Calu3 (cell line): ENCODE measurements around the gene CYB5R3. TPM values are rescaled to one million over a fixed set of nuclear protein-coding genes. Genes with fewer than 3 reads are reported as not detected.

Experiments
- BruUV-seq: library from RNA; stranded (reverse); fragments of 400-500 nt; replicated peaks from 2 replicates; lab custom pipeline; 2021; lab: Mats Ljungman, UMichigan
- CTCF ChIA-PET: fragments of 300-600 bp; sonication (Branson Sonifier 250); formaldehyde crosslinking; loops from one replicate; lab custom pipeline; 2022; ENCODE audit warnings: antibody characterized with exemption; lab: Charles Lee
- DNase-seq: peaks from one replicate; pipeline ENCODE4 v3.0.0; 2022
- H3K27ac Mint-ChIP-seq: one replicate; pipeline ENCODE4 v1.8.0; 2022; ENCODE audit warnings: mixed read lengths; ENCODE audit not compliant: unreplicated experiment
- H3K27me3 Mint-ChIP-seq: one replicate; pipeline ENCODE4 v1.8.0; 2022; ENCODE audit warnings: mixed read lengths; ENCODE audit not compliant: unreplicated experiment
- H3K36me3 Mint-ChIP-seq: one replicate; pipeline ENCODE4 v1.8.0; 2022; ENCODE audit warnings: mild to moderate bottlenecking, moderate library complexity, mixed read lengths; ENCODE audit not compliant: insufficient read depth, unreplicated experiment
- H3K4me1 Mint-ChIP-seq: one replicate; pipeline ENCODE4 v1.8.0; 2022; ENCODE audit warnings: mild to moderate bottlenecking, low read depth, mixed read lengths; ENCODE audit not compliant: unreplicated experiment
- H3K4me3 Mint-ChIP-seq: one replicate; pipeline ENCODE4 v1.8.0; 2022; ENCODE audit warnings: mild to moderate bottlenecking, low read depth, moderate library complexity, mixed read lengths; ENCODE audit not compliant: unreplicated experiment
- H3K9me3 Mint-ChIP-seq: one replicate; pipeline ENCODE4 v1.8.0; 2022; ENCODE audit warnings: low read depth, mixed read lengths; ENCODE audit not compliant: unreplicated experiment
- CTCF ChIP-seq: fragments of 200-600 bp; IDR thresholded peaks from one replicate; pipeline ENCODE4 v1.8.0; 2022; ENCODE audit warnings: antibody characterized with exemption; ENCODE audit not compliant: unreplicated experiment
- intact Hi-C: fragments of 100-400 bp; cut with micrococcal nuclease; formaldehyde crosslinking; loops from one replicate; pipeline ENCODE4 v1.10.0; 2022; ENCODE audit not compliant: unreplicated experiment
- total RNA-seq: library from RNA; stranded (reverse); gene quantifications from 2 replicates; pipeline ENCODE4 v1.2.3, GENCODE V29; 2022

CYB5R3 gene
- total RNA-seq, 1 experiment from 2014 or later, result 101 TPM

- CTCF ChIA-PET, result interaction anchor here (1.0 to 2.0 kb wide), 4 partner anchors 13 to 246 kb away, joined by 3 to 14 read pairs (median 3); no protein-coding TSS in a partner anchor
- BruUV-seq, result no TSS peak
- Mint-ChIP-seq H3K4me1 (peaks cover 15% of the 10 kb centered on the region), H3K4me3 (no peak overlapping the region), H3K27ac (no peak overlapping the region), H3K9me3 (no peaks in the 10 kb centered on the region), H3K36me3 (peaks cover 59% of the 10 kb centered on the region), H3K27me3 (no peaks in the 10 kb centered on the region)
- intact Hi-C loops, result no loop called here
- no peak for DNase-seq
- no peak for TF ChIP-seq CTCF
These were observed 27.0 kb downstream of the CYB5R3 start for GRCh38 chr22:42622061-42622710.

DNA sequence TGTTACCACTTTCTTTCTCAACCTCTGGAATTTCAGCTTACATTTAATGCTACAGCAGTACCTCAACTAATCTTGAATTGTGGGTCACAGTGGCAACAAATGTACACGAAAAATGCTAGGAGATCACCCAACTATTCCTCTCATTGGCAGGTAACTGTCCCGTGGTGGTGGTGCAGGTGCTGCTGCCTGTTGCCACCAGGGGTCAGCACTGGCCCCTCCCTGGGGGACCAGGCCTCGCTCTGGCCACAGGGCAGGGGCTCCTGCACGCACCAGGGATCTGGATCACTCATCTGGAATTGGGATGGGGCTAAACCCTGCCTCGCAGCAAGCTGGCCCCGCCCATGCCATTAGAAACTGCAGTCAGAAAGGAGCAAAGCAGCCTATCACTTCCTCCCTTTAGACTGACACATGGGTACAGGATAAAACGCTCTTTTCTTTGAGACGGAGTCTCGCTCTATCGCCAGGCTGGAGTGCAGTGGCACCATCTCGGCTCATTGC, 27.6 kb downstream of the CYB5R3 start:
- TF ChIP-seq CTCF, result peak; percentile 87
- no peaks in the 10 kb centered on the region for H3K27me3 Mint-ChIP-seq
- H3K4me1 Mint-ChIP-seq, result peaks cover 15% of the 10 kb centered on the region
- no peaks in the 10 kb centered on the region for H3K9me3 Mint-ChIP-seq
- DNase-seq, result peak; percentile 87
- CTCF ChIA-PET, result interaction anchor here (0.7 to 2.0 kb wide), 4 partner anchors 14 to 246 kb away, joined by 3 to 14 read pairs (median 3); no protein-coding TSS in a partner anchor
- intact Hi-C loops, result no loop called here
- no peak overlapping the region for H3K27ac Mint-ChIP-seq
- peaks cover 55% of the 10 kb centered on the region for H3K36me3 Mint-ChIP-seq
- no TSS peak for BruUV-seq
- no peak overlapping the region for H3K4me3 Mint-ChIP-seq

GRCh38 chr22:42620084-42620483, 29.1 kb downstream of the CYB5R3 start:
- Mint-ChIP-seq H3K4me3 (no peak overlapping the region), H3K9me3 (no peaks in the 10 kb centered on the region), H3K27me3 (no peaks in the 10 kb centered on the region), H3K27ac (no peak overlapping the region), H3K4me1 (peaks cover 24% of the 10 kb centered on the region), H3K36me3 (peaks cover 59% of the 10 kb centered on the region)
- intact Hi-C loops, result no loop called here
- CTCF ChIA-PET, result no interaction called here
- TF ChIP-seq CTCF, result no peak
- no peak for DNase-seq
- BruUV-seq, result no TSS peak

DNA sequence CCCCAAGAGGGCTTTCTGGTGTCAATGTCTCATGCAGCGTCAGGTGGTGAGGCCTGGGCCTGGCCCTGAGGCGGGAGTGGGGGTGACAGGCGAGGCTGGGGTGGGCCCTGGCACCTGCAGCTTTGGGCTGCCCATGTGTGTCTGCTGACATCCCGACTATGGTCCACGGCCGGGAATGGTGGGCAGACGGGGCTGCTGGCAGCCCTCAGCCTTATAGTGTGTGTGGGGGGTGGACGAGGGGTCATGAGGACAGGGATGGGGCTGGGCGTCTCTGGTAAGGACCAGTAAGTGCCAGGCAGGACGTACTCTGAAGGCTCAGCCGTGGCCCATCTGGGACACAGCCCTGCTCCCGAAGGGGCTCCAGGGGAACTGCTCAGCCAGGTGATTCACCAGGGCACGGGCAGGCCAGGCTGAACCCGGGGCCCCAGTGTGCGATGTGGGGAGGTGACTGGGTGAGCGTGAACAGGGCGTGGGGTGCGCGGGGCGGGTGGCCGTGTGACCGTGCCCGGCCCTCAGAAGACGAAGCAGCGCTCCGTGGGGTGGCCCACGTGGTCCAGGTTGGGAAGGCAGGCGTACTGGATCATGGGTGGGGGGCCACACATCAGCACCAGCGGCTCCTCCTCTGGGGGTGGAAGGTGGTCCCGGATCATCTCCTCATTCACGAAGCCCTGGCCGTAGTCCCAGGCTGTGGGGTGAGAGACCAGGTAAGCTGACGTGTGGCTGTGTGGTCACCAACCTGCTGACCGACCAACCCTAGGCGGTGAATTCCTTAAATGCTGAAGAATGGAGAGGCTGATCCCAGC, 29.7 kb downstream of the CYB5R3 start:
- Mint-ChIP-seq H3K27me3 (no peaks in the 10 kb centered on the region), H3K9me3 (no peaks in the 10 kb centered on the region), H3K27ac (peak overlapping the region; percentile 52), H3K36me3 (peaks cover 66% of the 10 kb centered on the region), H3K4me1 (peaks cover 27% of the 10 kb centered on the region), H3K4me3 (no peak overlapping the region)
- CTCF ChIA-PET, result no interaction called here
- no peak for DNase-seq
- no peak for TF ChIP-seq CTCF
- intact Hi-C loops, result no loop called here
- TSS peak; percentile 35 for BruUV-seq
